GM08714 (cell line): Measurements from ENCODE around the gene LINGO1.

Experiments used
- H3K4me3 ChIP-seq: fragments of 200-500 bp; sonication (Bioruptor generic); 2 replicates; pipeline ENCODE4 v1.5.1; 2014; ENCODE audit warnings: mild to moderate bottlenecking, low read length, inconsistent platforms
- ZNF274 ChIP-seq: IDR thresholded peaks from 2 replicates; pipeline ENCODE4 v1.6.1; 2012; ENCODE audit warnings: mild to moderate bottlenecking, low read depth, low read length

Gene LINGO1

DNA sequence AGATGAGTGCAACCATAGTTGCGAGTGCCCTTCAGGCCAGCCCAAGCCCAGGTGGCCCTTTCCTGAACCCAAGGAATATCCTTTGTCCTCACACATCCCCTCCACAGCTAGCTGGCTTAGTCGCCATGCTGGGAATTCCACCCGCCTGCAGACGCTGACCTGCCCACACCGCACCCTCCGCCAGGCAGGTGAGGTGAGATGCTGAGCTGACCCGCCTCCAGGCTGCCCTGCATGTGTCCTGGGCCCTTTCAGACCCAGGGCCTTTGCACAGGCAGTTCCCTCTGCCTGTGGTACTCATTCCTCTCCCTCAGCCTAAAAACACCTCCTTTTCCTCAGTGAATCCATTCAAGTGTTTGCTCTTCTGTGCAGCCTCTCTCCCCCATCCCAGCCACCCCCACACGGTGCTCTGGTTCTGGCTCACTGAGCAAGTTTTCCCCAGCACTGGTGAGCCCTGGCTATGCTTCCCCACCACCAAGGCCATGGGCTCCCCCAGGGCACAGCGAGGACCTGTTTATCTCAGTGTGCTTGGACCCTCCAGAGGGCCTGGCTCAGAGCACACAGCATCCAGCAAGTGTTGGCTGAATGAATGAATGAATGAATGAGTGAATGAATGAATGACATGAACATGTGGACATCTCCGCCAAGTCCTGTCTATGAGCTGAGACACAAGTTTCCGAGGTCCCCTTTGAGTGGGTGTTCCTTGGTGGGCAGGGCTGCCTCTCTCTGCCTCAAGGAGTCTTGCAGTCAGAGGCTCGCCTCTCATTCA, 33.0 kb upstream of the LINGO1 start:
- no peak for TF ChIP-seq ZNF274
- H3K4me3 ChIP-seq: no peak overlapping the region

DNA sequence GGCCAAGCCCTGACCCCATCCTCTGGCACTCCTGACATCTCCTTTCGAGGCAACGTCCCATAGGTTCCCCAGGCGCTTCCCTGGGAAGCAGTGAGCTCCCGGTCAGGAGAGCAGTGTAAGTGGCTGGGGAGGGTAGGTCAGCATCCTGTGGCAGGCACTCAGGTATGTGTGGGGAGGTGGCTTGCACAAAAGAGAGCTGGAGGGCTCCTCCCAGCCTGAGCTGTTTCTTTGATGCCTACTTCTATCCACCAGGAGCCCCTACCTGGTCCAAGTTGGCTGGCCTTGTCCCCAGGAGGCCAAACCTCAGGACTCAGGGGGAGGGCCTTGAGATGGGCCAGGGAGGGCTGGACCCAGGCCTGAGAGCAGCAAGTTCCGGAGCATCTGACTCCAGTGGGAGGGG, 31.7 kb upstream of the LINGO1 start:
- no peak overlapping the region for H3K4me3 ChIP-seq
- TF ChIP-seq ZNF274: no peak

DNA sequence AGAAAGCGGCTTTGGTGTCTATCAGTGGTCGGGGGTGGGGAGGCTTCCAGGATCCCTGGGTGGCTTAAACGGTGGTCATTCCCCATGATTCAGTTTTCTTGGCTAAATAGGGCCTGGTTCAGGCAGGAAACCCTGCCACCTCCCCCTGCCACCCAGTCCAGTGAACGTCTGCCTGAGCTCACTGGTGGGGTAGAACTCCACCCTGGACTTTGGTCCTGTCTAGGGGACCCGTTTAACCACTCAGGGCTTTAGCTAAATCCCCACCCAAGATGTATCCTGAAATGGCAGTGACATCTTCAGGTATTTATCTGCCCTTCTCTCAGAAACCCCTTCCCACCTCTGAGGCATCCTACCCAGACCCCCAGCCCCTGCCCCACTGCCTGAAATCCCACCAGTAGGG, 30.5 kb upstream of the LINGO1 start:
- TF ChIP-seq ZNF274: no peak
- H3K4me3 ChIP-seq: no peak overlapping the region

DNA sequence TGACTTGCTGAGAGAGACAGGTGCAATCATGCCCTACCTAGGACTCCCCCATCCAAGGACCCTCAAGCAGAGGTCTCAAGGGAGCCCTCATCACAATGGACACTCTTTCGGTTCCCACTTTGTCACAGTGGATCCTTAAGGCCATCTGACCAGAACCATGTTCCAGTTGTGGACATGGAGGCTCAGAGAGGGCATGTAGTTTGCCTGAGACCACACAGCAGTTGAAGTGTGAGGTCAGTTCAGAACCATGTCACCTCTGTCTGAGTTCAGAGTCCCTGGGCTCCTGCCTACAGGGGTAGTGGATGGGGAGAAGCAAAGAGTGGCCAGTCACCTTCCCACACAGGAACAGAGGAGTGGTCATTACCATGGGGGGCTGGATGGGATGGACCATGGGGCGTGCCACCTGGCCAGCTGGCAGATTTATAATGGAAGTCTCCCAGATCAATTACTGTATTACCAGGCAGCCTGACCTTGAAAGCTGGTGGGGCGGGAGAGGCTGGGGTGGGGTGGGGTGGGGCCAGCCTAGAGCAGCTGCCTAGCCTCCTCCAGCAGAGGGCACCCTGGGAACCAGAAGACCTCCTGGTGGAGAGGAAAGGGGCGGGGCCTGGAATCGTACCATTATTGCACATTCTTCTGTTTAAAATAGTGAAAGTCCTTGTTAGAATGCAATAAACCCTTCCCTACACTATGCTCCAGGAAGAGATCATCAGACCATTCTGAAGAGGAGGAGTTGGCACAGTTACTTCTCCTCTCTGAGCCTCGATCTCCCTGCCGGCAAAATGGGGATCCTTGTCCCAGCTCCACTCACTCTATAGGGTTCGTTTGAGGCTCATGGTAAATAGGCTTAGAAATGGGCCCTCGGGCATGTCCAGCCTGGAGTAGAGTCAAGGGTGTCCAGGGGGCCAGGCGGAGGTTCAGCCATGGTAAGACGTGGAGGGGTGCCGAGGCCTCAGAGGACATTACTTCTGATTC, 26.9 kb upstream of the LINGO1 start:
- no peak overlapping the region for H3K4me3 ChIP-seq
- no peak for TF ChIP-seq ZNF274

DNA sequence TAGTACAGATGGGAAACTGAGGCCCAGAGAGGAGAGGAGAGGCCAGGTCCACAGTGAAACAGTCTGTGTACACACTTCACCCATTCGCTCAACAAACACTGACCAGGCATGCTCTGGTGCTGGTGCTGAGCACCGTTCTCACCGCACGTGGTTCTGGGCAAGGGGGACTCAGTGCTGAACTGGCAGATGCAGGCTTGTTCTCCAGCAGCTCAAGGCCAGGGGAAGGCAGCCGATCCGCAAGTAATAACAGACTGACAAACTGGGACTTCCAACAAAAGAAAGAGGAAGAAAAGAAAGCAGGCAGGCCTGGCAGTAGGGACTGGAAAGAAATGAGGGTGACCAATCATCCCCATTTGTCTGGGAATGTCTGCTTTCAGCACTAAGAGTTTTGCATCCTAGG, 25.6 kb upstream of the LINGO1 start:
- no peak overlapping the region for H3K4me3 ChIP-seq
- no peak for TF ChIP-seq ZNF274

DNA sequence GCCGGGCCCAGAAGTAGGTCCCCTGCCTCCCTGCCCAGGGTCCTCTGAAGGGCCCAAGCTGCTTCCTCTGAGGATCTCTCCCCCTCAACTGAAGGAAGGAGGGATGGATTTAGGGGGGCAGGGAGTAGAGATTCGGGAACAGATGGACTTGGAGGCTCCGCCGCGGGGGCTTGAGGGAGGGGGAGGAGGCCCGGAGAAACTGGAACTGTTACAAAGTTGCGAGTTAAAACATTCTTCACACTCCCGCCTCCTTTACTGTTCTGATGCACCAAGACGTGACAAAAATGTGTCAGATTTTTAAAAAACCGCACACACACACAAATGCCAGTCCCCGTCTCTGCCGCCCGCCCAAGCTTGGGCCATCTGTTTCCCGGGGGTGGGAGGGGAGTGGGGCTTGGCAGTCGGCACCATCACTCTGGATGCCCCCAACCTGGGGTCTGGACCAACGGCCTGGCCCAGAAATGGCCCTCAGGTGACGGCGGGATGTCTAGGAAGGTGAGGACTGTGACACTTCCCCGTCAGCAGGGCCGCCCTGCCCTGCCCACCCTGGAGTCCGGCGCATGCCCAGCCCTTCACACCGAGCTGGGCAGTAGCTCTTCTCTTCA, 25.0 kb upstream of the LINGO1 start:
- no peak overlapping the region for H3K4me3 ChIP-seq
- TF ChIP-seq ZNF274: no peak

DNA sequence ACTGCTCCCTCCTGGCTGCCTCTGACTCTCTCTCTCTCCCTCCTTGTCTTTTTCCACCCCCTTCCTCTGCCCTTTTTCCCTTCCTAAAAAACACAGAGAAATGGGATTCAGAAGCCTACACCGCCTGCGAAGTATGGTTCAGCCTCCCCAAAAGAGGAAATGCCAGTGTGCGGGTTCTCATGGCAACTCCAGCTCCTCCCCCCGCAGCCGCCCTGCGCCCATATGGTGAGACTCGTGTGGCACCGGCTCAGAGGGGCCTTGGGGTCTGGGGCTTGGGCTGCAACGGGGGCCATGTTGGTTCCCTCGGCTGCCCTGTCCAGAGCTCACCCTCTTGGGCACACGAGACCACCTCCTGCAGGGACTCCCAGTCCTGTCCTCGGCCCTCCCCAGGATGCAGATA, 23.6 kb upstream of the LINGO1 start:
- H3K4me3 ChIP-seq: no peak overlapping the region
- no peak for TF ChIP-seq ZNF274

DNA sequence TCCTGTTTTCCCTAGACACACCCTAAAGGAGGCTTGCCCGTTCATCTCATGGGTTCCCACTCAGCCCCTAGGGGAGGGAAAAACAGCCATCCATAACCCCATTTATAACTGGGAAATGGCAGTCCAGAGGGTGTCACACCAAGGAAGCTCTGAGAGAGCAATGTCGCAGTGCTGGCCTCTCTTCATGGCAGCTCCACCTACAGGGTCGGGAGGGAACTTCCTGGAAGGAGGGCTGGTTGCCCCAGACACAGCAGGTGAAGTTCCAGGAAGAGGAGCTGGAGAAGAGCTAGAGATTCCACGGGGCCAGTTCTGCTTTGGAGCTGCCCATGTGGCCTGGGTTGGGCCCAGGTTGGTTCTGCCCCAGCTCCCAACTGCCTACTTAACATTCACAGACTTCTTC, 22.3 kb upstream of the LINGO1 start:
- no peak for TF ChIP-seq ZNF274
- no peak overlapping the region for H3K4me3 ChIP-seq

DNA sequence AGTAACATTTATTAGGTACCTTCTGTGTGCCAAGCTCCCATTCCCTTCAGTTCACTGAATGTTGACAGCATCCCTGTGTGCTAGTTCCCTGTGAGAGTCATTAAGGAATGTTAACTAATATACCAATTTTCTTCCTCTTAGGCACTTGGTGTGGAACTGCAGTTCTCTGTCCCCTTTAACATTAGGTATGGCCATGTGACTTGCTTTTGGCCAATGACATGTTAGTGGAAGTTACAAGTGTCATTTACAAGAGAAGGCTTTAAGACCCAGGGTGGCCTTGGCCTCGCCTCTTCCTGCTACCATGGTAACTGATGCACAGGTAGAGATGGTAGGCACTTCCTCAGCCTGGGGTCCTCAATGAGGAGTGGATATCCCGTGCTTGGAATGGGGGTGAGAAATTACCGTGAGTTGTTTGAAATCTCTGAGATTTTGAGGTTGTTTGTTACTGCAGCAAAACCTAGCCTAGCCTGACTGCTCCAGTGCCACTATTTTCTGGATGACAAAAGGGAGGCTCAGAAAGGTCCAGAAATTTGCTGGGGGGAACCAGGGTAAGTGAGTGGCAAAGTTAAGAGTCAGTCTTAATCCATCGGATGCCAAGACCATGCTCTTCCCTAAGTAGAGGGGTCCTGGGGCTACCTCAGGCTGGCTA, 21.2 kb upstream of the LINGO1 start:
- no peak overlapping the region for H3K4me3 ChIP-seq
- TF ChIP-seq ZNF274: no peak

DNA sequence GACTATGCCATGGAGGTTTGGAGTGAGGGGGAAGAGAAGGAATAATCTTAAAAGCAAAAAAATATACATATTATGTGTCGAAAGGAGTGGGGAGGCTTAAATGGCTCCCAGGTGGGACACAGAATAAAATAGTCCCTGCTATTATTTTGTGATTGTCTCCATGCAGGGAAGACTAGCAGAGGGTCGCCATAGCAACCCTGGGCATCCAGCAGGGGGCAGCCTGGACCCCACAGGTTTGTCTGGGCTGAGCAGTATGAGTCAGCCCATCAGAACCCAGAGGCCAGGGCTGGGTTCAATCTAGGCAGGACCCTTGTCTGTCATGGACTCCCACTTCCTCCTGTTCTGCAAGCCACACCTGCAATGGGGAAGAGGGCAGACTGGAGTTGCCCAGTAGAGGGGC, 17.6 kb upstream of the LINGO1 start:
- TF ChIP-seq ZNF274: no peak
- H3K4me3 ChIP-seq: no peak overlapping the region

DNA sequence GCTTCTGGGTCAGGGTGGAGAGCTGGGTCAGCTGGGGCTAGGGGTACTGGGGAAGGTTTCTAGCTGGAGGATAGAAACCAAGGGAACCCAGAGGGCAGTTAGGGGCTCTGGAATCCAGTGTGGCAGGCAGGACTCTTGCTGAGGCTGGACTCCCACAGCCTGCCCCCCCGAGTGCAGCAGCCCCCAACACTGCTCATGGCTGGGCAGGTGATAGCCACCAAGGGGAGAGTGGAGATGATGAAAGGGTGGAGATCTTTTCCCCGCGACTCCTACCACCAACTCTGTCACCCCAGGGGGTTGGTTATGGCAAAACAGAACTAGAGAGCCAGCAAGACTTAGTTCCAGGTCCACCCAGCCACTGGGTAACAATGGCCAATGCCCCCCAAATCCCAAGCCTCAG, 16.9 kb upstream of the LINGO1 start:
- no peak for TF ChIP-seq ZNF274
- no peak overlapping the region for H3K4me3 ChIP-seq

DNA sequence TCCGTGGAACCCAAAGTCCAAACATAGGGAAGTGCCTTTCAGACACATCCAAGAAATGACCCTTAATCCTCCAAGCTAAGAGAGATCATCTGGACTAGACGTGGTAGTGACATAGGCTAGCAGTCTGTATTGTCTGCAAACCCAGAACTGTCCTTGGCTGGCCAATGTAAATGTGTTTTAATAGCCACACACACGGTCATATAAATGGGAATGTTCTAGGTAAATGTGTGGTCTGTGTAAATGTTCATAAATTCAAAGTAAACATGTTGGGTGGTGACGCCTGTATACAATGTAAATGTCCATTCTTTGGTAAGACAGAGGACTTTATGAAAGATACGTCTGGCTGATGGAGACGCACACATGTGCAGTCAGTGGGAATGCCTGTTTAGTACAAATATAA, 16.3 kb upstream of the LINGO1 start:
- TF ChIP-seq ZNF274: no peak
- no peak overlapping the region for H3K4me3 ChIP-seq

DNA sequence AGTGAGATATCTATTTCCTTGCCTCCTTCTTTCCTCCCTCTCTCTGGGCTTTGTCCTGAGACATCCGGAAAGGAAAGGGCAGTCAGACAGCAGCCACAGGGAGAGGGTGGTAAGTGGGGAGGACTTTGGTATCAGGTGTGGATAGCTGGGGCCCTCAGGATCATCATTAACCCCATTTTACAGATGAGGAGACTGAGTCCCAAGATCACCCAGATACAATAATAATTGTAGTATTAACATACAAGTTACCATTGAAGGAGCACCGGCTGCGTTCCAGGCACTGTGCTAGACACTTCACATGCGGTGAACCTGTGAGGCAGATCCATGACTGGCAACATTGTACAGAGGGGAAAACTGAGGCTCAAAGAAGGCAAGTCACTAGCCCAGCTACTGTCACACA, 15.2 kb upstream of the LINGO1 start:
- TF ChIP-seq ZNF274: no peak
- H3K4me3 ChIP-seq: no peak overlapping the region

DNA sequence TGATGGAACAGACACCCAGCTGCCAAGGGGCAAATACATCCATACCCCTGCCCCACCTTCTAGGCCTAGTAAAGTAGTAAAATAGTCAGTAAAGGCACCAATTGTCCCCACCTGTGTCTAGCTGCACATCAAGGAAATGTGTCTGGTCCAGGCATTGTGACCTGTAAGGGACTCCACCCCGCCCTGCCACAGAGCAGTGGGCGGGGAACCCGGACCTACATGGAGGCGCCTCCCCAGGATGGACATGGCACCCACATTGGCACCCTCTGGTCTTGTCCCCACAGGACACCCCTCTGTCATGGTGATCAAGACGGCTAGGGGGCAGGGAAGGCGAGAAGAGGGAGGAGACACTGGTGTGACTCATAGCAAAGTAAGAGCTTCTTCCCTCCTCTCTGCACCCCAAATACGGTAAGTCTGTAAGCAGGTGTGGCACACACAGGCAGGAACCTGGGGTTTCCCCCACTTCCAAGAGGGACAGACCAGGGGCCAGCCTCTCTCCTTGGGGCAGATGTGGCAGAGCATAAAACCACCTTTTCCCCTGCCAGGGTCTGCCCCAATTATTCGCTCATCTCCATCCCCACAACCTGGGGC, 13.5 kb upstream of the LINGO1 start:
- no peak for TF ChIP-seq ZNF274
- H3K4me3 ChIP-seq: no peak overlapping the region
